ENCODE measurements around the gene CCDC171. TPM values are rescaled to one million over a fixed set of nuclear protein-coding genes. Genes with fewer than 3 reads are reported as not detected.

Gene CCDC171
- total and polyA plus RNA-seq, 2 of the 13 experiments (the other 11 are each of a cell fraction or from before 2014, with no cell fraction given), result 0.95 to 2.5 TPM

DNA sequence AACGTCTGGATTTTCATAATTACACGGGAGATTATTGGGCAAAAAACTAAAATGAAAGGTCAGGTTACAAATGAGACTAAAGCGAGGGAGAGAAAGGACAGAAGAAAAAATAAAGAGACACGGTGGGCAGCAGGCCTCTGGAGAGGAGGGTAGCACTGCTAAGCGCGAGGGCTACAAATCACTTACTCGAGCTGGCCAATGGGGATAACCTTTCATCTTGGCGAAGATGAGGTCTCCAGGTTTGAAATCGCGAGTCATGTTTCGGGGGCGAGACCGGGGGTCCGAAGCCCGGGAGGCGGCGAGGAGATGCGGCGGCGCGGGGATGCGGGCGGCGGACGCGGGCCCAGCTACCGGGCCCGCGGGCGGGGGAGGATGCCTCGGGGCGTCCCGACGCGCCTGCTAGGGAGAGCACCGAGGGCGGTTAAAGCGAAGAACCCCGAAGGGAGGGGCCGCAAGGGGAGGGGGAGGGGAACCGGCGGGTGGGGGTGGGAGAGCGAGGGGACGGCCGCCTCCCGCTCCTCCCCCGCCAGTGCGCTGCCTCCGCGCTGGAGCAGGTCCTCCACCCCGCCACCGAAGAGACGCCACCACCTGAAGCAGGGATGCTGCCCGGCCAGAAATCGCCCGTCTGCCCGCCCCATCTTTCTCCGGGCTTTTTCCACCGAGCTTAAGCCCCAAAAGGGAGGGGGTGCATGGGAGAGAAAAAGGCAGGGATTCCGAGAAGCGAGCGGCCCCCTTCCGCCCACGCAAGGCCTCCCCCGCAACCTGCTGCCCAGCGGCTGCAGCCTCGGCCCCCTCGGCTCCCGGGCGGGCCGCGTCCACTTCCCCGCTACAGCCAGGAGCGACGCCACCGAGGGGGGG lies 42.7 kb upstream of the CCDC171 start:
- peak; percentile 77 for ATAC-seq
- POLR2A ChIA-PET, result interaction anchor here (0.7 to 1.4 kb wide), 4 partner anchors 26 to 460 kb away, joined by 3 to 13 read pairs (median 4); partner anchors contain the start of gene CCDC171
- TF ChIP-seq ZNF776 (CRISPR knock-in tag; IDR thresholded peaks at IDR 0.05), result peak; percentile 38; the same call in 1 of the 2 replicates
- TF ChIP-seq PRPF4 (IDR thresholded peaks at IDR 0.05; ENCODE audit: low read depth, low read length, poor library complexity, severe bottlenecking), result no peak
- TF ChIP-seq MXD4 (CRISPR knock-in tag; IDR thresholded peaks at IDR 0.05), result no peak
- TF ChIP-seq, protein P1, sequence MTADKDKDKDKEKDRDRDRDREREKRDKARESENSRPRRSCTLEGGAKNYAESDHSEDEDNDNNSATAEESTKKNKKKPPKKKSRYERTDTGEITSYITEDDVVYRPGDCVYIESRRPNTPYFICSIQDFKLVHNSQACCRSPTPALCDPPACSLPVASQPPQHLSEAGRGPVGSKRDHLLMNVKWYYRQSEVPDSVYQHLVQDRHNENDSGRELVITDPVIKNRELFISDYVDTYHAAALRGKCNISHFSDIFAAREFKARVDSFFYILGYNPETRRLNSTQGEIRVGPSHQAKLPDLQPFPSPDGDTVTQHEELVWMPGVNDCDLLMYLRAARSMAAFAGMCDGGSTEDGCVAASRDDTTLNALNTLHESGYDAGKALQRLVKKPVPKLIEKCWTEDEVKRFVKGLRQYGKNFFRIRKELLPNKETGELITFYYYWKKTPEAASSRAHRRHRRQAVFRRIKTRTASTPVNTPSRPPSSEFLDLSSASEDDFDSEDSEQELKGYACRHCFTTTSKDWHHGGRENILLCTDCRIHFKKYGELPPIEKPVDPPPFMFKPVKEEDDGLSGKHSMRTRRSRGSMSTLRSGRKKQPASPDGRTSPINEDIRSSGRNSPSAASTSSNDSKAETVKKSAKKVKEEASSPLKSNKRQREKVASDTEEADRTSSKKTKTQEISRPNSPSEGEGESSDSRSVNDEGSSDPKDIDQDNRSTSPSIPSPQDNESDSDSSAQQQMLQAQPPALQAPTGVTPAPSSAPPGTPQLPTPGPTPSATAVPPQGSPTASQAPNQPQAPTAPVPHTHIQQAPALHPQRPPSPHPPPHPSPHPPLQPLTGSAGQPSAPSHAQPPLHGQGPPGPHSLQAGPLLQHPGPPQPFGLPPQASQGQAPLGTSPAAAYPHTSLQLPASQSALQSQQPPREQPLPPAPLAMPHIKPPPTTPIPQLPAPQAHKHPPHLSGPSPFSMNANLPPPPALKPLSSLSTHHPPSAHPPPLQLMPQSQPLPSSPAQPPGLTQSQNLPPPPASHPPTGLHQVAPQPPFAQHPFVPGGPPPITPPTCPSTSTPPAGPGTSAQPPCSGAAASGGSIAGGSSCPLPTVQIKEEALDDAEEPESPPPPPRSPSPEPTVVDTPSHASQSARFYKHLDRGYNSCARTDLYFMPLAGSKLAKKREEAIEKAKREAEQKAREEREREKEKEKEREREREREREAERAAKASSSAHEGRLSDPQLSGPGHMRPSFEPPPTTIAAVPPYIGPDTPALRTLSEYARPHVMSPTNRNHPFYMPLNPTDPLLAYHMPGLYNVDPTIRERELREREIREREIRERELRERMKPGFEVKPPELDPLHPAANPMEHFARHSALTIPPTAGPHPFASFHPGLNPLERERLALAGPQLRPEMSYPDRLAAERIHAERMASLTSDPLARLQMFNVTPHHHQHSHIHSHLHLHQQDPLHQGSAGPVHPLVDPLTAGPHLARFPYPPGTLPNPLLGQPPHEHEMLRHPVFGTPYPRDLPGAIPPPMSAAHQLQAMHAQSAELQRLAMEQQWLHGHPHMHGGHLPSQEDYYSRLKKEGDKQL (CRISPR knock-in tag; IDR thresholded peaks at IDR 0.05; ENCODE audit: low read depth), result no peak
- TF ChIP-seq, protein P2, sequence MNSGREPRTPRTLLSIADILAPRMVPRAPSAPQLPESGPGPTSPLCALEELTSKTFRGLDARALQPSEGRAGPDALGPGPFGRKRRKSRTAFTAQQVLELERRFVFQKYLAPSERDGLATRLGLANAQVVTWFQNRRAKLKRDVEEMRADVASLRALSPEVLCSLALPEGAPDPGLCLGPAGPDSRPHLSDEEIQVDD (CRISPR knock-in tag; IDR thresholded peaks at IDR 0.05; ENCODE audit: borderline replicate concordance), result no peak
- no peak for TF ChIP-seq CREB3 (CRISPR knock-in tag; IDR thresholded peaks at IDR 0.05)
- TF ChIP-seq E2F5 (CRISPR knock-in tag; conservative IDR thresholded peaks at IDR 0.05), result no peak
- TF ChIP-seq ZNF546 (CRISPR knock-in tag; conservative IDR thresholded peaks at IDR 0.05), result 0 out of 2 replicates have a peak, but pooled peaks have one; percentile 54
- peak; percentile 77; the same call in 1 of the 2 replicates for TF ChIP-seq CSRNP1 (CRISPR knock-in tag; IDR thresholded peaks at IDR 0.05)
- no peak for TF ChIP-seq SIX4 (CRISPR knock-in tag; IDR thresholded peaks at IDR 0.05)
- TF ChIP-seq THAP11 (CRISPR knock-in tag; IDR thresholded peaks at IDR 0.05), result no peak
- TF ChIP-seq ARNT2 (CRISPR knock-in tag; IDR thresholded peaks at IDR 0.05; ENCODE audit: low read depth), result peak; percentile 16; the same call in 1 of the 2 replicates

More for the DNA sequence above, 42.7 kb upstream of the CCDC171 start:
- H3K79me2 ChIP-seq (ENCODE audit: insufficient read depth, low read length), result peaks cover 19% of the 10 kb centered on the region
- no peaks in the 10 kb centered on the region; the same call in 1 of the 2 replicates for H4K20me1 ChIP-seq (ENCODE audit: insufficient read depth, low read length)
- intact Hi-C loops (cut with micrococcal nuclease; ENCODE audit: unreplicated experiment) (loop anchor here (2.0 to 10.0 kb wide), 2 partner anchors 43 to 95 kb away; partner anchors contain the start of gene CCDC171), in situ Hi-C loops (cut with HindIII; ENCODE audit: extremely low pct_ligation_motif_present, low pct_unique_long_range_greater_than_20kb) (no loop called here)
- H3K27ac ChIP-seq (ENCODE audit: extremely low read length, insufficient read depth, low read length), result peak overlapping the region; percentile 94
- H2AFZ ChIP-seq (ENCODE audit: low read length), result no peak overlapping the region
- CTCF ChIA-PET (ENCODE audit: low intra/inter-chr PET ratio, low total read pairs), result no interaction called here
- no peaks in the 10 kb centered on the region for H3K9me3 ChIP-seq (ENCODE audit: low read length)
- no TSS peak for BruUV-seq (replicated peaks)
- DNase-seq (ENCODE audit: low spot score) (peak; percentile 4), FAIRE-seq (no peak)
- H3K9ac ChIP-seq (ENCODE audit: insufficient read depth, low read depth, low read length), result peak overlapping the region; percentile 92
- no peaks in the 10 kb centered on the region for H3K27me3 ChIP-seq (ENCODE audit: control insufficient read depth in 1 of 2, insufficient read depth in 2 of 2, low read length in 2 of 2)
- peaks cover 2 to 12% of the 10 kb centered on the region in 2 experiments; a peak in 3 of 5 replicates for H3K36me3 ChIP-seq (replicated peaks in 1 of 2; ENCODE audit: control insufficient read depth in 1 of 2, insufficient read depth in 2 of 2, low read length in 2 of 2)
- peak overlapping the region; percentile 80 to 96 (median 92) for H3K4me3 ChIP-seq (replicated peaks in 1 of 3; ENCODE audit: insufficient read depth in 1 of 3, low read depth in 2 of 3, low read length in 3 of 3)
- H3K4me2 ChIP-seq (ENCODE audit: low read depth, low read length), result peak overlapping the region; percentile 96
- H3K4me1 ChIP-seq (ENCODE audit: insufficient read depth, low read length), result peaks cover 30% of the 10 kb centered on the region
- WGBS (ENCODE audit: low lambda C conversion rate), result 2% methylated on average over 47 of the region's 76 CpGs

Data from HepG2 (cell line).